GM21526 (cell line): ENCODE results near the gene FBXW5.
A peak's percentile ranks its signal among the peaks of the same experiment; 100 is the strongest.

Experiments
- ATAC-seq: cut with Tn5 transposase; IDR thresholded peaks from one replicate; pipeline ENCODE4 v1.9.1; 2021; ENCODE audit warnings: moderate library complexity; ENCODE audit not compliant: unreplicated experiment, low FRiP score

Gene FBXW5

GRCh38 chr9:136915632-136916329, 28.8 kb downstream of the FBXW5 start:
- no peak for ATAC-seq

DNA sequence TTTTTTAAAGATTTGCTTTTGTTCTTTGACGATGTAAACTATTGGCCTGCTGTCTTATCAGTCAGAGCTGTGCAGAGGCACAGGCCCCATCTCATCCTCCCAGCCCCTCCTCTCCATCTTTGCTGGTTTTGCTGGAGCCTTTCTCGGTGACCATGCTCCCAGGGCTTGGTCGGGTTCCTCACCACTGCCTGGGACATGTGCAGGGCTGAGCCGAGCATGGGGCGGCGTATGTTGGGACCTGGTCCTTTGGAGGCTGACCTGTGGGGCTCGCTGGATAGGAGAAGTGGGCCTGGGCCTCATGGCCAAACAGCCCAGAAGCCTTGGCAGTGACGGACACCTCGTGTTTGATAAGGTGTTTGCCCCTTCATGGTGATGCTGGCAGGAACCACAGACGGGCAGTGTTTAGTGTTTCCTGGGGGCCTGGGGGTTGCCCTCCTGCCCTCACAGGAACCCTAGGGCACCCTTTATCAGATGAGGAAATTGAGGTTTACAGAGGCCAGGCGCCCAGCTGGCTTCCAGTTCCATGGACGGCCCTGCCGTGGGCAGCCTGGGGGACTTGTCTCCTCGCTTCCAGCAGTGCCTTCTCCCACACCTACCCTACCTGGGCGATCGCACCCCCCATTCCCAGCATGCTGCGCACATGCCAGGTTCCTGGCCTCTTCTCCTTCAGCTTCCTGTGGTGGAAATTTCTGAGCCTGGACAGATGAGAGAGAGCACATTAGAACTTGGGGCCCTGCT, 30.7 kb downstream of the FBXW5 start:
- ATAC-seq, result no peak

GRCh38 chr9:136910901-136911245, 33.7 kb downstream of the FBXW5 start:
- ATAC-seq, result no peak

GRCh38 chr9:136910197-136910900, 34.2 kb downstream of the FBXW5 start:
- no peak for ATAC-seq

- ATAC-seq, result no peak
Measured at GRCh38 chr9:136907011-136907914, 37.3 kb downstream of the FBXW5 start.

DNA sequence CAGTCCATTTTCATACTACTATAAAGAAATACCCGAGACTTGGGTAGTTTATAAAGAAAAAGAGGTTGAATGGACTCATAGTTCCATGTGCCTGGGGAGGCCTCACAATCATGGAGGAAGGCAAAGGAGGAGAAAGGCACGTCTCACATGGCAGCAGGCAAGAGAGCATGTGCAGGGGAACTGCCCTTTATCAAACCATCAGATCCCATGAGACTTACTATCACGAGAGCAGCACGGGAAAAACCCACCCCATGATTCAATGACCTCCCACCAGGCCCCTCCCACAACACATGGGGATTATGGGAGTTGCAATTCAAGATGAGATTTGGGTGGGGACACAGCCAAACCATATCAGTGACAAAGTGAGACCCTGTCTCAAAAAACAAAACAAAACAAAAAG, 38.3 kb downstream of the FBXW5 start:
- ATAC-seq, result no peak

GRCh38 chr9:136903041-136903554, 41.4 kb downstream of the FBXW5 start:
- ATAC-seq, result no peak

DNA sequence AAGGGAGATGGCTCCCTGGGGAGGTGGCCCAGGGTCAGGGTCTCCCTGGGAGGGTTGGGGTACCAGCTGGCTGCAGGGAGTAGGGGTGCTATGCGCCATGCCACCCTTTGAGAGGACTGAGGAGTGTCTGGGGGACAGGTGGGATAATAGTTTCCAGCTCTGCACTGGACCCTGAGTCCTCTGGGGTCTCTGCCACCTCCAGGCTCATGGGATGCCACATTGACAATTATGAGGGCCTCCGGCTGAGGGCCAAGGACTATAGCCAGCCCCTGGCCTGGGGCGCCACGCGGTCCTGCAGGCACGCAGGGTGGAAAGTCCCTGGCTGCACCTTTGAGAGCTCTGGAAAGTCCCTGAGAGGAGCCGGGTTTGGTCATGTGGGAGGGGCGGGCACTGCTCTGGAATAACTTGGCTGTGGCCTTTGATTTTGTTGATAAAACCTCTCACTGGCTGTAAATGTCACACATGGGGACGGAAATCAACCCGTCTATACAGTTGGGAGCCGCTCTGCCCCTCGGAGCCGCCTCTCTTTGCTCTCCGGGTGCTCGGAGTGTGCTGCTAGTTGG, 42.2 kb downstream of the FBXW5 start:
- ATAC-seq, result peak; percentile 50

- ATAC-seq, result peak; percentile 42
Measured at GRCh38 chr9:136901516-136902258, 42.9 kb downstream of the FBXW5 start.

GRCh38 chr9:136900988-136901515, 43.5 kb downstream of the FBXW5 start:
- no peak for ATAC-seq

GRCh38 chr9:136900556-136900955, 44.0 kb downstream of the FBXW5 start:
- no peak for ATAC-seq

DNA sequence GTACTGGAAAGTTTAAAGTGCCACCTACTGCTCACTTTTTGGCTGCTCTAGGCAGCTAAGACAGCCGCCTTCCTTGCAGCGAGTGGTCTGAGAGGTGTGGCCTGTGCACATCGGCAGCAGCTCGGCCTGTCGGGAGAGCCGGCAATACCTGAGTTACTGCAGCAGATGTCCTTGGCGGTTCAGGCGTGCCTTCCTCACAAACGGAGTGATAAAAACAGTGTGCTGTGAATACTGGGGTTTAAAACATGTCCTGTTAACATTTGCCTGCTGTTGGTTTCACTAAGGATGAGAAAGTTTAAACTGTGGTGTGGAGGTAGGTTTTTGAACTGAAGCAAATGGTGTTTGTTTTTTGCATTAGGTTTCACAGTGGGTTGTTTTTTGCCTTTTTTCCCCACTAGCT, 45.3 kb downstream of the FBXW5 start:
- peak; percentile 39 for ATAC-seq

DNA sequence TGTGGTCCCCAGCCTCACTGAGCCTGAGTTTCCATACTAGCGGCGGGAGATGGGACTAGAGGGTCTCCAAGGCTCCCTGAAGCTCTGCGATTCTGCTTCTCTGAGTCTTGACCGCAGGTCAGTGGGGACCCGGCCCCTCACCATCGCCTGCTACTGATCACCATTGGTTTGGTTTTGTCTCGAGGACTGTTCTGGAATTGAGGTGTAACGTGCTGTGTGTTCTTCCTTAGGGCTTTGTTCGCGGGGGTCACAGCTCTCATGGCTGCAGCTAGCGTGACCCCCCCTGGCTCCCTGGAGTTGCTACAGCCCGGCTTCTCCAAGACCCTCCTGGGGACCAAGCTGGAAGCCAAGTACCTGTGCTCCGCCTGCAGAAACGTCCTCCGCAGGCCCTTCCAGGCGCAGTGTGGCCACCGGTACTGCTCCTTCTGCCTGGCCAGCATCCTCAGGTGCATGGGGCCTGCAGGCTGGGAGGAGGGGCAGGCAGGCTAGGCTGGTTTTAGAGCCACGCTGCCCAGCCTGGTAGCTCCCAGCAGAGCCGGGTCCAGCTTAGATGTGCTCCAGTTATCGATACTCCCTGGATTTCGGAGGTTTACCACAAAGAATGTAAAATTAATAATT, 45.9 kb downstream of the FBXW5 start:
- no peak for ATAC-seq

GRCh38 chr9:136896027-136896426, 48.5 kb downstream of the FBXW5 start:
- ATAC-seq, result no peak

- no peak for ATAC-seq
Measured at GRCh38 chr9:136890661-136891060, 53.9 kb downstream of the FBXW5 start.
